Measurements from ENCODE around the gene DOCK6. TPM values are rescaled to one million over a fixed set of nuclear protein-coding genes. Genes with fewer than 3 reads are reported as not detected.

Gene DOCK6
- total RNA-seq, 2 donors from 2014 or later = 93.8 to 111 TPM

- Mint-ChIP-seq H3K4me1 (no peaks in the 10 kb centered on the region), H3K36me3 (ENCODE audit: low read depth) (peaks cover 59% of the 10 kb centered on the region), H3K27ac (peak overlapping the region; percentile 16), H3K4me3 (no peak overlapping the region), H3K27me3 (ENCODE audit: insufficient read depth) (no peaks in the 10 kb centered on the region), H3K9me3 (no peaks in the 10 kb centered on the region)
- Histone ChIP-seq H3K9me3 (ENCODE audit: control insufficient read depth, low read length) (no peaks in the 10 kb centered on the region), H3K4me1 (ENCODE audit: control insufficient read depth, insufficient read depth, low read length) (no peaks in the 10 kb centered on the region), H3K36me3 (ENCODE audit: control insufficient read depth, insufficient read depth, low read length) (peaks cover 40% of the 10 kb centered on the region), H3K27me3 (ENCODE audit: control insufficient read depth, insufficient read depth, low read length, poor library complexity, severe bottlenecking) (no peaks in the 10 kb centered on the region), H3K9ac (ENCODE audit: extremely low read depth, low read length, poor library complexity, severe bottlenecking) (no peak overlapping the region), H3K4me3 (ENCODE audit: low read length) (no peak overlapping the region), H3K27ac (ENCODE audit: low read depth, low read length) (peak overlapping the region; percentile 16)
- peak; percentile 99 for DNase-seq
- peak; percentile 95 for TF ChIP-seq CTCF (conservative IDR thresholded peaks at IDR 0.05)
- WGBS, 2 experiments (ENCODE audit: insufficient coverage in 1 of 2, insufficient read length in 1 of 2) = 45 to 58% methylated on average over 20 to 48 of the region's 48 CpGs
Observed at GRCh38 chr19:11242864-11243797, 19.2 kb downstream of the DOCK6 start.

GRCh38 chr19:11242025-11242424 is 20.3 kb downstream of the DOCK6 start:
- Histone ChIP-seq H3K4me3 (ENCODE audit: low read length) (no peak overlapping the region), H3K4me1 (ENCODE audit: control insufficient read depth, insufficient read depth, low read length) (no peaks in the 10 kb centered on the region), H3K27me3 (ENCODE audit: control insufficient read depth, insufficient read depth, low read length, poor library complexity, severe bottlenecking) (no peaks in the 10 kb centered on the region), H3K36me3 (ENCODE audit: control insufficient read depth, insufficient read depth, low read length) (peaks cover 30% of the 10 kb centered on the region), H3K27ac (ENCODE audit: low read depth, low read length) (no peak overlapping the region), H3K9ac (ENCODE audit: extremely low read depth, low read length, poor library complexity, severe bottlenecking) (no peak overlapping the region), H3K9me3 (ENCODE audit: control insufficient read depth, low read length) (no peaks in the 10 kb centered on the region)
- no peaks in the 10 kb centered on the region for H3K9me3 Mint-ChIP-seq
- H3K4me1 Mint-ChIP-seq = peaks cover 4% of the 10 kb centered on the region
- TF ChIP-seq CTCF (conservative IDR thresholded peaks at IDR 0.05) = no peak
- 92 to 94% methylated on average over 9 to 11 of the region's 11 CpGs for WGBS, 2 experiments (ENCODE audit: insufficient coverage in 1 of 2, insufficient read length in 1 of 2)
- no peaks in the 10 kb centered on the region for H3K27me3 Mint-ChIP-seq (ENCODE audit: insufficient read depth)
- no peak for DNase-seq
- H3K36me3 Mint-ChIP-seq (ENCODE audit: low read depth) = peaks cover 60% of the 10 kb centered on the region
- peak overlapping the region; percentile 39 for H3K27ac Mint-ChIP-seq
- H3K4me3 Mint-ChIP-seq = no peak overlapping the region

GRCh38 chr19:11240008-11240444 is 22.3 kb downstream of the DOCK6 start:
- Mint-ChIP-seq H3K27ac (no peak overlapping the region), H3K4me1 (peaks cover 6% of the 10 kb centered on the region)
- 91 to 93% methylated on average over 4 to 8 of the region's 8 CpGs for WGBS, 2 experiments (ENCODE audit: insufficient coverage in 1 of 2, insufficient read length in 1 of 2)

More at GRCh38 chr19:11240008-11240444, 22.3 kb downstream of the DOCK6 start:
- Histone ChIP-seq H3K4me1 (ENCODE audit: control insufficient read depth, insufficient read depth, low read length) (peaks cover 5% of the 10 kb centered on the region), H3K27ac (ENCODE audit: low read depth, low read length) (no peak overlapping the region), H3K36me3 (ENCODE audit: control insufficient read depth, insufficient read depth, low read length) (peaks cover 32% of the 10 kb centered on the region), H3K9ac (ENCODE audit: extremely low read depth, low read length, poor library complexity, severe bottlenecking) (no peak overlapping the region), H3K9me3 (ENCODE audit: control insufficient read depth, low read length) (no peaks in the 10 kb centered on the region), H3K27me3 (ENCODE audit: control insufficient read depth, insufficient read depth, low read length, poor library complexity, severe bottlenecking) (no peaks in the 10 kb centered on the region), H3K4me3 (ENCODE audit: low read length) (no peak overlapping the region)
- Mint-ChIP-seq H3K36me3 (ENCODE audit: low read depth) (peaks cover 48% of the 10 kb centered on the region), H3K4me3 (no peak overlapping the region), H3K27me3 (ENCODE audit: insufficient read depth) (no peaks in the 10 kb centered on the region), H3K9me3 (no peaks in the 10 kb centered on the region)
- DNase-seq = no peak
- no peak for TF ChIP-seq CTCF (conservative IDR thresholded peaks at IDR 0.05)

Measured in endodermal cell (in vitro differentiated cells).